Stomach (tissue), 9 donors: ENCODE measurements around the gene OR52K2. TPM values are rescaled to one million over a fixed set of nuclear protein-coding genes. Genes with fewer than 3 reads are reported as not detected.

Source experiments
- DNase-seq, 2 donors: peaks; one replicate each; pipeline versions ENCODE4 v3.0.0 to v3.0.0-alpha.2; 2013 to 2019
- H3K27ac ChIP-seq, 5 donors: fragments of 200-600 bp in 4 of 5; sonication (generic) in 4 of 5; one replicate each; pipeline ENCODE4 v1.5.1; 2013 to 2019; ENCODE audit warnings: mild to moderate bottlenecking in 1 of 5, moderate library complexity in 1 of 5
- H3K27me3 ChIP-seq, 3 donors: fragments of 200-600 bp; sonication (generic); one replicate each; pipeline ENCODE4 v1.5.1; 2017 to 2019; ENCODE audit warnings: mixed run types in 1 of 3
- H3K36me3 ChIP-seq, 4 donors: fragments of 200-600 bp; sonication (generic); 1 replicate in 3 of 4; 2 replicates in 1 of 4; pipeline ENCODE4 v1.5.1; 2016 to 2019
- H3K4me1 ChIP-seq, 4 donors: fragments of 200-600 bp; sonication (generic); one replicate each; pipeline ENCODE4 v1.5.1; 2016 to 2019
- H3K4me3 ChIP-seq, 4 donors: fragments of 200-600 bp; sonication (generic) in 3 of 4; one replicate each; pipeline ENCODE4 v1.5.1; 2016 to 2019; ENCODE audit warnings: mild to moderate bottlenecking in 1 of 4
- H3K9me3 ChIP-seq, 4 donors: fragments of 200-600 bp; sonication (generic); one replicate each; pipeline ENCODE4 v1.5.1; 2016 to 2019
- EP300 ChIP-seq: sonication (generic); formaldehyde crosslinking; IDR thresholded peaks from one replicate; pipeline ENCODE4 v1.6.1; 2017; ENCODE audit warnings: antibody characterized with exemption
- POLR2A ChIP-seq, 4 donors: fragments of 450-650 bp; IDR thresholded peaks; one replicate each; pipeline ENCODE4 v1.6.1; 2016; ENCODE audit warnings: antibody characterized with exemption in 4 of 4, control low read depth in 2 of 4, mild to moderate bottlenecking in 1 of 4, moderate library complexity in 1 of 4
- POLR2AphosphoS5 ChIP-seq, 3 donors: sonication (generic); formaldehyde crosslinking; IDR thresholded peaks; one replicate each; pipeline ENCODE4 v1.6.1; 2016; ENCODE audit warnings: antibody characterized with exemption in 3 of 3
- WGBS, 5 donors: extraction: QIAGEN DNeasy Blood & Tissue Kit in 3 of 5; methylation state at CpG; one replicate each; pipeline versions ENCODE4 v1.1.5 to v1.1.7; 2013 to 2018; 5-methylcytosine and 5-hydroxymethylcytosine counted together
- intact Hi-C: fragments of 100-400 bp; cut with DNase I; formaldehyde crosslinking; loops from one replicate; pipeline ENCODE4 v1.15.1; 2023; ENCODE audit warnings: low total_unique reads
- polyA plus RNA-seq, 3 donors: library from polyadenylated mRNA; stranded (reverse); fragments of 200-250 nt; gene quantifications; one replicate each; pipeline ENCODE4 v1.2.3, GENCODE V29; 2013
- total RNA-seq, 5 donors: library from RNA; depleted of rRNA; stranded (reverse); fragments of >200 nt; gene quantifications; one replicate each; pipeline versions ENCODE4 v1.1.0 to v1.2.3, GENCODE V29; 2014 to 2016
- TF ChIP-seq, protein P1 (sequence below), 7 experiments: fragments of 450-650 bp in 4 of 7; fragments of 200-600 bp in 3 of 7; sonication (generic) in 3 of 7; IDR thresholded peaks; one replicate each; pipeline ENCODE4 v1.5.1; 2016 to 2019; ENCODE audit warnings: antibody characterized with exemption in 7 of 7, control low read depth in 2 of 7, mild to moderate bottlenecking in 1 of 7
- donor health status: healthy with polysubstance abuse.
- donor health status: Bipolar disorder and iron deficiency.
- donor health status: healthy.

Gene OR52K2
- total and polyA plus RNA-seq, 8 donors = not detected

DNA sequence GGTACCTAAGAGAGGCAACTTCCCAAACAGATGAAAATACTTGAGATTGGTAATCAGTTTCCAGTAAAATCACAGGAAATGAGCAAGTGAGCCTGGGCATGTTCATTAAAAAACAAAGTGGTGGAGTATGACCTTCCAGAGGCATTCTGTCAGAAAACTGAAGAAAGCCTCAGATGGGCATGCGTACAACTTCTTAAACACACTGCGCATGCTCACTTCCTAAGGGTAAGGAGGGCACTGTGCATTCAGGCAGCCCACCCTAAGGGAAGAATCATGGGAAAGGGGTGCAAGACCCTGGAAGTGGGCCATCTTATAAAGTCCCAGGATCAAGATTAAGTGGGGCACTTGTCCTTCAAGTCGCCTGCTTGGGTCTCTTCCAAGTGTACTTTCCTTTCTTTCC is 4.0 kb downstream of the OR52K2 start:
- Histone ChIP-seq H3K36me3 (no peaks in the 10 kb centered on the region), H3K4me1 (no peaks in the 10 kb centered on the region), H3K4me3 (no peak overlapping the region), H3K9me3 (peaks cover 0 to 11% (median 8%) of the 10 kb centered on the region in 4 donors), H3K27me3 (no peaks in the 10 kb centered on the region), H3K27ac (no peak overlapping the region)
- intact Hi-C loops = no loop called here
- TF ChIP-seq, protein P1, sequence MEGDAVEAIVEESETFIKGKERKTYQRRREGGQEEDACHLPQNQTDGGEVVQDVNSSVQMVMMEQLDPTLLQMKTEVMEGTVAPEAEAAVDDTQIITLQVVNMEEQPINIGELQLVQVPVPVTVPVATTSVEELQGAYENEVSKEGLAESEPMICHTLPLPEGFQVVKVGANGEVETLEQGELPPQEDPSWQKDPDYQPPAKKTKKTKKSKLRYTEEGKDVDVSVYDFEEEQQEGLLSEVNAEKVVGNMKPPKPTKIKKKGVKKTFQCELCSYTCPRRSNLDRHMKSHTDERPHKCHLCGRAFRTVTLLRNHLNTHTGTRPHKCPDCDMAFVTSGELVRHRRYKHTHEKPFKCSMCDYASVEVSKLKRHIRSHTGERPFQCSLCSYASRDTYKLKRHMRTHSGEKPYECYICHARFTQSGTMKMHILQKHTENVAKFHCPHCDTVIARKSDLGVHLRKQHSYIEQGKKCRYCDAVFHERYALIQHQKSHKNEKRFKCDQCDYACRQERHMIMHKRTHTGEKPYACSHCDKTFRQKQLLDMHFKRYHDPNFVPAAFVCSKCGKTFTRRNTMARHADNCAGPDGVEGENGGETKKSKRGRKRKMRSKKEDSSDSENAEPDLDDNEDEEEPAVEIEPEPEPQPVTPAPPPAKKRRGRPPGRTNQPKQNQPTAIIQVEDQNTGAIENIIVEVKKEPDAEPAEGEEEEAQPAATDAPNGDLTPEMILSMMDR (IDR thresholded peaks at IDR 0.05) = no peak
- TF ChIP-seq POLR2AphosphoS5 (IDR thresholded peaks at IDR 0.05) (no peak), POLR2A (IDR thresholded peaks at IDR 0.05) (no peak), EP300 (no peak)
- DNase-seq = no peak
- WGBS, 5 donors = 51 to 85% (median 76%) methylated on average over 3 of the region's 3 CpGs

DNA sequence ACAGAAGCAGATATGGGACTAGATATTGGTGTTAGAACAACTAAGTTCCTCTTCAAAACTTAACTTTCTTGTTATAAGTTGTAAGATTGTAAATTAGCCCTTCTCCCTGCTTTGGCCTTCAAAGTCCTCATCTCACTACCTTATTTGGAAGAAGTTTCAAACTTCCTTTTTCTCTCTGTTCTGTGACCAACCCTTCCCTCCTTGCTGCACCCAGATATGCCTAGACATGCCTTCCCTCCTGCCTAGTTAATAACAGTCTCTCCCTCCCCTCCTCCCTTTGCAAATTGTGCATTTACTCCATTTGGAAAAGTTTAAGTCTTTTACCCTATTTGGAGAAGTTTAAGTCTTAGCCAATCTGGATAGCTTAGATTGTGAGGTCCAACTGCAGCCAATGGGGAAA is 4.9 kb downstream of the OR52K2 start:
- intact Hi-C loops = no loop called here

DNA sequence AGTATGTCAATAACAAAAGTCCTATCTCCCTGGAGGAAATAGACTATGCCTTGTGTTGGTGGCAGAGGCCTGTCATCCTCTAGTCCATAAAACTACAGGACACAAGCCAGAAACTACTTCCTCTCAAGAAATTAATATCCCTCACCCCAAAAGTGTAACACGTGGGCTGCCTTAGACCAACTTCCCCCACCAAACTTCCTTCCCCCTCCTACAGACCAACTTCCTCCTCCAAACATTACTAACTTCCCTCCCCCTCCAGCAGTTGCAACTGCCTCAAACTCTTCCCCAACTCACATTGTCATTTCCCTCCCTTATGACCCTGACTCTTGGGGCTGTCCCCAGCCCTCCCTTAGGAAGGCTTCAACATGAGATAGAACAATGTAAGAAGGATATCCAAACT is 6.3 kb downstream of the OR52K2 start:
- no peaks in the 10 kb centered on the region for H3K36me3 ChIP-seq
- intact Hi-C loops = no loop called here
- H3K27me3 ChIP-seq = no peaks in the 10 kb centered on the region
- no peak overlapping the region for H3K27ac ChIP-seq
- no peak overlapping the region for H3K4me3 ChIP-seq
- peaks cover 0 to 11% (median 8%) of the 10 kb centered on the region in 4 donors for H3K9me3 ChIP-seq
- TF ChIP-seq POLR2AphosphoS5 (IDR thresholded peaks at IDR 0.05) (no peak), POLR2A (IDR thresholded peaks at IDR 0.05) (no peak), EP300 (no peak)
- TF ChIP-seq, protein P1 (IDR thresholded peaks at IDR 0.05) = no peak
- peaks cover 0 to 10% (median 0%) of the 10 kb centered on the region in 4 donors for H3K4me1 ChIP-seq
- peak in 1 of 2 donors; percentile 13 for DNase-seq
- 30 to 48% (median 41%) methylated on average over 1 of the region's 1 CpG for WGBS, 5 donors

More for the DNA sequence above, 4.9 kb downstream of the OR52K2 start:
- Histone ChIP-seq H3K36me3 (no peaks in the 10 kb centered on the region), H3K4me1 (peaks cover 0 to 2% (median 0%) of the 10 kb centered on the region in 4 donors), H3K27me3 (no peaks in the 10 kb centered on the region), H3K4me3 (no peak overlapping the region), H3K27ac (no peak overlapping the region), H3K9me3 (peaks cover 0 to 11% (median 8%) of the 10 kb centered on the region in 4 donors)
- DNase-seq = no peak
- no peak for TF ChIP-seq POLR2AphosphoS5 (IDR thresholded peaks at IDR 0.05)
- TF ChIP-seq EP300 = no peak
- TF ChIP-seq POLR2A (IDR thresholded peaks at IDR 0.05) = no peak
- TF ChIP-seq, protein P1 (IDR thresholded peaks at IDR 0.05) = no peak

DNA sequence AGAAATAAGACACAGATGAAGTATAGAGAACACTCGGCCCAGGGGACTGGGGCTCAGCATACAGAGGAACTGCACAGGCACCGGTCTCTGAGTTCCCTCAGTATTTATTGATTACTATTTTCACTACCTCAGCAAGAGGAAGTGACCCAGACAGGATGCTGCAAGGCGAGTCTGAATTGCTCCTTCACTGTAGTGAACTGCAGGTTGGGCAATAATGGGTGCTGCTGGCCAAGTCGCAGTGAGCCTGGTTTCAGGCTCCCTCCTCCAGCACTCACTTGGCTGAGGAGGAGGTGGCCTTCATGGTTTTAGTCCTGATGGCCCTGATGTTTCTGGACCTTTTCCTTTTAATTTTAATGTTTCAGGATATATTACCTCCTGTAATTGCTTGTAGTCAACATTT is 10.4 kb downstream of the OR52K2 start:
- Histone ChIP-seq H3K36me3 (no peaks in the 10 kb centered on the region), H3K4me1 (peaks cover 0 to 10% (median 0%) of the 10 kb centered on the region in 4 donors), H3K27ac (no peak overlapping the region), H3K27me3 (no peaks in the 10 kb centered on the region), H3K4me3 (no peak overlapping the region), H3K9me3 (peaks cover 0 to 8% (median 4%) of the 10 kb centered on the region in 4 donors)
- TF ChIP-seq, protein P1 (IDR thresholded peaks at IDR 0.05) = no peak
- TF ChIP-seq EP300 = no peak
- TF ChIP-seq POLR2AphosphoS5 (IDR thresholded peaks at IDR 0.05) = no peak
- TF ChIP-seq POLR2A (IDR thresholded peaks at IDR 0.05) = no peak
- DNase-seq = no peak
- 45 to 56% (median 51%) methylated on average over 4 of the region's 4 CpGs for whole genome bisulfite sequencing, 5 donors
- intact Hi-C loops = no loop called here
